GM13976 (cell line): ENCODE results near the gene FBH1.

ENCODE experiments used
- DNase-seq: peaks from one replicate; pipeline ENCODE4 v3.0.0; 2012; ENCODE audit warnings: low spot score
- in situ Hi-C: fragments of 300-500 bp; cut with MboI; formaldehyde crosslinking; loops from one replicate; pipeline ENCODE4 v1.12.0; 2022; ENCODE audit warnings: low sequenced_read_pairs, mixed read lengths, inconsistent platforms; ENCODE audit not compliant: unreplicated experiment
- TF ChIP-seq, protein P1 (sequence below): IDR thresholded peaks from 2 replicates; pipeline ENCODE4 v1.5.1; 2012; ENCODE audit warnings: borderline replicate concordance, mild to moderate bottlenecking; ENCODE audit not compliant: insufficient read depth; ENCODE audit errors: extremely low read depth, missing control alignments, control extremely low read depth

Gene FBH1

DNA sequence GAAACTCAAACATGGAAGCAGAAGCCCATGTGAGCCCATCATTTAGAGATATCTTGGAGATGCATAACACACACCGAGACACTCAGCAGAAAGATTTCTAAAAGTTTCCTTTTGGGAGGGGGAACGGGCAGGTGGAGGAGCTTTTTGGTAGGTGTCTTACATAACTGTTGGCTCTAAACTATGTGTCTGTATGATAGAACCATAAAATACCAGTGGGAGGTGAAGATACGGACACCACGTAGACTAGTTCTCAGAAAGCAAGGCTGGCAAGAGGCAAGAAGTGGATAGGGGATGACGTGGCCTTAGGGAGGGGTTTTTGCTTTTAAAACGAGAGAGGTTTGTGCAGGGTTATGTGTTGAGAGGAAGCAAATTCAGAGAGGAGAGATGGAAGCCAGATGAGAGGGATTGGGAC lies 50.8 kb downstream of the FBH1 start:
- DNase-seq: no peak
- in situ Hi-C loops: no loop called here
- TF ChIP-seq, protein P1, sequence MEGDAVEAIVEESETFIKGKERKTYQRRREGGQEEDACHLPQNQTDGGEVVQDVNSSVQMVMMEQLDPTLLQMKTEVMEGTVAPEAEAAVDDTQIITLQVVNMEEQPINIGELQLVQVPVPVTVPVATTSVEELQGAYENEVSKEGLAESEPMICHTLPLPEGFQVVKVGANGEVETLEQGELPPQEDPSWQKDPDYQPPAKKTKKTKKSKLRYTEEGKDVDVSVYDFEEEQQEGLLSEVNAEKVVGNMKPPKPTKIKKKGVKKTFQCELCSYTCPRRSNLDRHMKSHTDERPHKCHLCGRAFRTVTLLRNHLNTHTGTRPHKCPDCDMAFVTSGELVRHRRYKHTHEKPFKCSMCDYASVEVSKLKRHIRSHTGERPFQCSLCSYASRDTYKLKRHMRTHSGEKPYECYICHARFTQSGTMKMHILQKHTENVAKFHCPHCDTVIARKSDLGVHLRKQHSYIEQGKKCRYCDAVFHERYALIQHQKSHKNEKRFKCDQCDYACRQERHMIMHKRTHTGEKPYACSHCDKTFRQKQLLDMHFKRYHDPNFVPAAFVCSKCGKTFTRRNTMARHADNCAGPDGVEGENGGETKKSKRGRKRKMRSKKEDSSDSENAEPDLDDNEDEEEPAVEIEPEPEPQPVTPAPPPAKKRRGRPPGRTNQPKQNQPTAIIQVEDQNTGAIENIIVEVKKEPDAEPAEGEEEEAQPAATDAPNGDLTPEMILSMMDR: no peak

- in situ Hi-C loops: no loop called here
- no peak for DNase-seq
- TF ChIP-seq, protein P1: no peak
Measured at GRCh38 chr10:5941579-5941978, 51.5 kb downstream of the FBH1 start.

DNA sequence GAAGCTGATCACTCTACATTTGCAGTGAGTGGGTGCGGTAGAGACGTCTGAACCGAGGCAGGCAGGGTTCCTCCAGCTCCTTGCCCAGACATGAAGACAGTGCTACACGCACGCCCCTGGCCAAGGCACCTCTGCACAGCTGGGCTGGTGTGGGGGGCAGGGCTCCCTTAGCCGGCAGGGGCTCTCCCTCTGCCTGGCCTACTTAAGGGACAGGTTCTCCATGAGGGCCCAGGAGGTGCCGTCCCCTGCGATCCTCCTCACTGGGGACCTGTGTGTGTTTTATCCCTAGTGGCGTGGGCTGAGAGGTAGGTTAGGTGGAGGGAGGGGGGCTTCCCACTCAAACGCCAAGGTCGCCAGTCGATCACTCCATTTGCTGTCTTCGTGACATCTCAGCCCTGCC lies 52.0 kb downstream of the FBH1 start:
- TF ChIP-seq, protein P1: no peak
- in situ Hi-C loops: no loop called here
- no peak for DNase-seq

GRCh38 chr10:5942474-5942873 lies 52.4 kb downstream of the FBH1 start:
- TF ChIP-seq, protein P1: no peak
- DNase-seq: no peak
- in situ Hi-C loops: no loop called here

DNA sequence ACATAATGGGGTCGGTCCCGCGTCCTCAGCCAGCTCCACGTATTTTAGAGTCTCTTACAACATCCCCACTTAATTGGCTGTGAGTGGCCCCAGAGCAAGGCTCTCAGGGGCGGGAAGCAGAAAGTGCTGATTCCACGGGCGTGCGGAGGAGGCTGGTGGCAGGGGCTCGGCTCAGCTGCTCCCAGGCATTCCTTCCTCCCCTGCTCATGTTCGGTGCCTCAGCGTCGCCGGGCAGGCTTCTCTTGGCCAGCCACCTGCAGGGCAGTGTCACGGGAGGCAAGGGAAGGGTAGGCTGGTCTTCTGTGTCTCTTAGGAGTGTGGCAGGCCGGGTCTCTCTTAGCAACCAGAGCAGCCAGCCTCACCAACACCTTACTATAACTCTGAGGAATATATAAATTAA lies 53.5 kb downstream of the FBH1 start:
- TF ChIP-seq, protein P1: no peak
- in situ Hi-C loops: no loop called here
- DNase-seq: no peak

GRCh38 chr10:5944389-5945189 lies 54.5 kb downstream of the FBH1 start:
- TF ChIP-seq, protein P1: no peak
- in situ Hi-C loops: no loop called here
- no peak for DNase-seq
